MM.1S (cell line): ENCODE data around the gene SLC49A4.

Experiments used
- DNase-seq: peaks from one replicate; pipeline ENCODE4 v3.0.0-alpha.2; 2015
- H2AFZ ChIP-seq: fragments of 300-600 bp; sonication (generic); 2 replicates; pipeline ENCODE4 v1.6.0; 2016; ENCODE audit warnings: antibody characterized with exemption, low read length
- H3F3A ChIP-seq: fragments of 300-600 bp; sonication (generic); 2 replicates; pipeline ENCODE4 v1.6.1; 2016; ENCODE audit warnings: mild to moderate bottlenecking, antibody characterized with exemption, low read length, moderate library complexity, mixed read lengths; ENCODE audit not compliant: insufficient read depth
- H3K27ac ChIP-seq: fragments of 300-600 bp; sonication (generic); 2 replicates; pipeline ENCODE4 v1.5.1; 2016; ENCODE audit warnings: mild to moderate bottlenecking, low read length
- H3K27me3 ChIP-seq: fragments of 300-600 bp; sonication (generic); replicated peaks from 2 replicates; pipeline ENCODE4 v1.6.0; 2016; ENCODE audit warnings: low read length; ENCODE audit not compliant: insufficient read depth
- H3K36me3 ChIP-seq: fragments of 300-600 bp; sonication (generic); replicated peaks from 2 replicates; pipeline ENCODE4 v1.6.1; 2016; ENCODE audit warnings: mild to moderate bottlenecking, low read length, mixed read lengths; ENCODE audit not compliant: insufficient read depth
- H3K4me1 ChIP-seq: fragments of 300-600 bp; sonication (generic); 2 replicates; pipeline ENCODE4 v1.6.1; 2016; ENCODE audit warnings: low read length, mixed read lengths
- H3K4me2 ChIP-seq: fragments of 300-600 bp; sonication (generic); 2 replicates; pipeline ENCODE4 v1.6.0; 2016; ENCODE audit warnings: low read depth, low read length
- H3K4me3 ChIP-seq: fragments of 300-600 bp; sonication (generic); 2 replicates; pipeline ENCODE4 v1.5.1; 2016; ENCODE audit warnings: low read length, mixed read lengths
- H3K79me2 ChIP-seq: fragments of 300-600 bp; sonication (generic); 2 replicates; pipeline ENCODE4 v1.6.1; 2016; ENCODE audit warnings: mixed run types, low read length, mixed read lengths
- H3K9ac ChIP-seq: fragments of 300-600 bp; sonication (generic); 2 replicates; pipeline ENCODE4 v1.6.1; 2016; ENCODE audit warnings: low read length, mixed read lengths
- H3K9me2 ChIP-seq: fragments of 300-600 bp; sonication (generic); replicated peaks from 2 replicates; pipeline ENCODE4 v1.6.1; 2016; ENCODE audit warnings: mild to moderate bottlenecking, low read length, mixed read lengths; ENCODE audit not compliant: insufficient read depth
- H3K9me3 ChIP-seq: fragments of 300-600 bp; sonication (generic); replicated peaks from 2 replicates; pipeline ENCODE4 v1.6.1; 2016; ENCODE audit warnings: mild to moderate bottlenecking, low read length, mixed read lengths; ENCODE audit not compliant: insufficient read depth
- H4K20me1 ChIP-seq: fragments of 300-600 bp; sonication (generic); 2 replicates; pipeline ENCODE4 v1.6.1; 2016; ENCODE audit warnings: mild to moderate bottlenecking, low read length, moderate library complexity, mixed read lengths; ENCODE audit not compliant: insufficient read depth
- CTCF ChIP-seq: fragments of 300-600 bp; sonication (generic); IDR thresholded peaks from 2 replicates; pipeline ENCODE4 v1.5.1; 2016; ENCODE audit warnings: antibody characterized with exemption, low read length, mixed read lengths
- EZH2 ChIP-seq: fragments of 300-600 bp; sonication (generic); optimal IDR thresholded peaks from 2 replicates; pipeline ENCODE3; 2017; ENCODE audit warnings: low read depth, mild to moderate bottlenecking, antibody characterized with exemption, low read length, mixed read lengths
- EZH2phosphoT487 ChIP-seq: fragments of 300-600 bp; sonication (generic); IDR thresholded peaks from 2 replicates; pipeline ENCODE4 v1.6.1; 2018; ENCODE audit warnings: antibody characterized with exemption, low read length

Gene SLC49A4

GRCh38 chr3:122882361-122882947, 87.6 kb downstream of the SLC49A4 start:
- H3K79me2 ChIP-seq, result no peaks in the 10 kb centered on the region
- H3K4me1 ChIP-seq, result no peaks in the 10 kb centered on the region
- TF ChIP-seq EZH2phosphoT487, result no peak
- no peak for TF ChIP-seq CTCF
- TF ChIP-seq EZH2, result no peak
- no peaks in the 10 kb centered on the region for H4K20me1 ChIP-seq
- no peaks in the 10 kb centered on the region for H3F3A ChIP-seq
- DNase-seq, result no peak
- no peaks in the 10 kb centered on the region for H3K27me3 ChIP-seq
- H3K27ac ChIP-seq, result no peak overlapping the region
- H3K4me2 ChIP-seq, result no peak overlapping the region
- no peak overlapping the region for H2AFZ ChIP-seq
- H3K9ac ChIP-seq, result no peak overlapping the region
- no peaks in the 10 kb centered on the region for H3K9me3 ChIP-seq
- no peaks in the 10 kb centered on the region for H3K9me2 ChIP-seq
- H3K36me3 ChIP-seq, result no peaks in the 10 kb centered on the region
- H3K4me3 ChIP-seq, result no peak overlapping the region

GRCh38 chr3:122886251-122886650, 91.4 kb downstream of the SLC49A4 start:
- no peak for TF ChIP-seq EZH2phosphoT487
- TF ChIP-seq CTCF, result no peak
- TF ChIP-seq EZH2, result no peak
- Histone ChIP-seq H3K27me3 (no peaks in the 10 kb centered on the region), H3K27ac (no peak overlapping the region), H3K4me2 (no peak overlapping the region), H3K9ac (no peak overlapping the region), H3F3A (no peaks in the 10 kb centered on the region), H2AFZ (no peak overlapping the region), H3K79me2 (no peaks in the 10 kb centered on the region), H3K9me3 (no peaks in the 10 kb centered on the region), H3K4me3 (no peak overlapping the region), H3K36me3 (no peaks in the 10 kb centered on the region), H4K20me1 (no peaks in the 10 kb centered on the region), H3K4me1 (no peaks in the 10 kb centered on the region), H3K9me2 (no peaks in the 10 kb centered on the region)
- DNase-seq, result no peak

DNA sequence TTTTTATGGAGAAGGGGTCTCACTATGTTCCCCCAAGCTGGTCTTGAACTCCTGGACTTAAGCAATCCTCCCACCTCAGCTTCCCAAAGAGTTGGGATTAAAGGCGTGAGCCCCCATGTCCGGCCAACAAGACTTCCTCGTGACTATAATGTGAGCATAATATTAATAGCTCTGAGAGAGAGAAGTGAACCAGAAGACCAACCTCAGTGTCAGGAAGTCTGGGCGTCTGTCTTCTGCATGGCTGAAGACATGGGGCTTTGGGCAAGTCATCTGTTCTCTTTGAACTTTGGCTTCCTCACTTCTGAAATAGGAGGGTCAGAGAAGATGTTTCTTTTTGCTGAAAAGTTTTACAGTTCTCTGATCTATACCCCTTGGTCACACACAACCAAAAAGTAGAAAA, 92.1 kb downstream of the SLC49A4 start:
- Histone ChIP-seq H3K36me3 (no peaks in the 10 kb centered on the region), H3K9ac (no peak overlapping the region), H3K9me3 (no peaks in the 10 kb centered on the region), H3K4me3 (no peak overlapping the region), H3K4me2 (no peak overlapping the region), H4K20me1 (no peaks in the 10 kb centered on the region), H3K27me3 (no peaks in the 10 kb centered on the region), H3K27ac (no peak overlapping the region), H3K4me1 (no peaks in the 10 kb centered on the region), H3K79me2 (no peaks in the 10 kb centered on the region), H3K9me2 (no peaks in the 10 kb centered on the region), H2AFZ (no peak overlapping the region), H3F3A (no peaks in the 10 kb centered on the region)
- DNase-seq, result no peak
- TF ChIP-seq EZH2, result no peak
- TF ChIP-seq EZH2phosphoT487, result no peak
- TF ChIP-seq CTCF, result no peak
